ENCODE results near the gene DECR2.
A peak's percentile ranks its signal among the peaks of the same experiment; 100 is the strongest.
"Not testable (repeated sequence)": the region's sequence is repeated elsewhere in the genome, so short reads cannot be mapped to it uniquely, and the experiment has no call there.

DECR2 gene, protein sequence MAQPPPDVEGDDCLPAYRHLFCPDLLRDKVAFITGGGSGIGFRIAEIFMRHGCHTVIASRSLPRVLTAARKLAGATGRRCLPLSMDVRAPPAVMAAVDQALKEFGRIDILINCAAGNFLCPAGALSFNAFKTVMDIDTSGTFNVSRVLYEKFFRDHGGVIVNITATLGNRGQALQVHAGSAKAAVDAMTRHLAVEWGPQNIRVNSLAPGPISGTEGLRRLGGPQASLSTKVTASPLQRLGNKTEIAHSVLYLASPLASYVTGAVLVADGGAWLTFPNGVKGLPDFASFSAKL

DNA sequence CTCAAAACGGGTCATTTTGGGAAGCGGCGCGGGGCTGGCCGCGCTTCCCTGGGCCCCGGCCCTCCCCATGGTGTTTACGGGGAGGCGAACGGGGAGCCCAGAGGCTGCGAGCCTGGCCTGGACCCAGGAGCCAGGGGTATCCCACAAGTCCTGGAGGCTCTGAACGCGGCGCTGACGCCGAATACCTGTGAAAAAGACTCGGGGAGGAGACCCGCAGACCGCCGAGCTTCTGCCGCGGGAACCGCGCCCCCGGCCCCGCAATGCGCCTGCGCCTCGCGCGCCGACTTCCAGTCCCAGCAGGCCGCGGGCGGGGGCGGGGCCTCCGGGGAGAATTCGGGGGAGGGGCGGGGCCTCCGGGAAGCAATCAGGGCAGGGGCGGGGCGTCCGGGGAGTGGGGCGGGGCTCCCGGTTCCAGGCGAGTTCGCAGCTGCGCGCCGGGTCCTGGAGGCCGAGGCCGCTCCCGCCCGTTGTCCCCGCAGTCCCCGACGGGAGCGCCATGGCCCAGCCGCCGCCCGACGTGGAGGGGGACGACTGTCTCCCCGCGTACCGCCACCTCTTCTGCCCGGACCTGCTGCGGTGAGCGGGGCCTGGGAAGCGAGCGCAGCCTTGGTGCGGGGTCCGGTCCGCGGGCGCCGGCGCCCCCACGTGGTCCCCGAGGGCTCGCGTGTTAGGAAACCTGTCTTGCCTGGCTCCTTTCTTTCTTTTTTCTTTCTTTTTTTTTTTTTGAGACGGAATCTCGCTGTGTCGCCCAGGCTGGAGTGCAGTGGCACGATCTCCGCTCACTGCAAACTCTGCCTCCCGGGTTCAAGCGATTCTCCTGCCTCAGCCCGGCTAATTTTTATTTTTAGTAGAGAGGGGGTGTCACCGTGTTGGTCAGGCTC, at the start of gene DECR2:
TSS of gene DECR2 (plus strand) at position 418 of the 881 bp plus-strand sequence. CDS start at position 497, 79 bp downstream.
- DNase-seq = peak; percentile 100

DNA sequence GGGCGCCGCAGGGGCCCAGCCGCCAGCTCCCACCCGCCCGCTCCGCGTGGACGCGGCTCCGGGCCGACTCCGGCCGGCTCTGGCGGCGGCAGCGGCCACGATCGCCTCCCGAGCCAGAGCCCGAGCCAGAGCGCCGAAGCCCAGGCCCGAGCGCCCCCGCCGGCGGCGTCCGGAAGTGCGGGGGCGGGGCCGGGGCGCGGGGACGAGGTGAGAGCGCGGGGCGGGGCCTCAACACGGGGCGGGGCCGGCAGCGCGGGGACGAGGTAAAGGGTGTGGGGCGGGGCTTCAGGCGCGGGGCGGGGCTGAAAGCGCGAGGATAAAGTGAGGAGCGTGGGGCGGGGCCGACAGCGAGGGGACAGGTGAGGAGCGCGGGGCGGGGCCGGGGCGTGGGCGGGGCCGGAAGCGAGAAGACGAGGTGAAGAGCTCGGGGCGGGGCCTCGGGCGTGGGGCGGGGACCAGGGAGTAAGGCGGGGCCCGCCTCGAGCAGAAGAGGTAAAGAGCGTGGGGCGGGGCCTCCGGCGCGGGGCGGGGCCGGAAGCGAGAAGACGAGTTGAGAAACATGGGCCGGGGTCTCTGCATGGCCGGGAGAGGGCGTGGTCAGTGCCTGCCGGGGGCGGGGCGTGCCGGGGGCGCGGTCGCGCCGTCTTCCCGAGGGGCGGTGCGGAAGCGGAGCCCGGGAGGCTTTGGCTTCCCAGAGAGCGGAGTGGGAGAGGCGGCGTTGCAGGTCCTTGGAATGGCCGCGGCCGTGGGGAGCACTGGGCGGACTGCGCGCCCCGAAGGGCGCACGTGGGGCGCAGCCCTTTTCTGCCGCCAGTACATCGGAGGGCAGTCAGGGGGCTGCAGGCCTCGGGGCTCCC, 48.9 kb upstream of the DECR2 start, which contains the start of gene AXIN1:
TSS of gene AXIN1 (minus strand) at position 177 of the 857 bp plus-strand sequence. CDS start 5,698 bp downstream, outside the sequence.
- peak; percentile 100 for DNase-seq

DNA sequence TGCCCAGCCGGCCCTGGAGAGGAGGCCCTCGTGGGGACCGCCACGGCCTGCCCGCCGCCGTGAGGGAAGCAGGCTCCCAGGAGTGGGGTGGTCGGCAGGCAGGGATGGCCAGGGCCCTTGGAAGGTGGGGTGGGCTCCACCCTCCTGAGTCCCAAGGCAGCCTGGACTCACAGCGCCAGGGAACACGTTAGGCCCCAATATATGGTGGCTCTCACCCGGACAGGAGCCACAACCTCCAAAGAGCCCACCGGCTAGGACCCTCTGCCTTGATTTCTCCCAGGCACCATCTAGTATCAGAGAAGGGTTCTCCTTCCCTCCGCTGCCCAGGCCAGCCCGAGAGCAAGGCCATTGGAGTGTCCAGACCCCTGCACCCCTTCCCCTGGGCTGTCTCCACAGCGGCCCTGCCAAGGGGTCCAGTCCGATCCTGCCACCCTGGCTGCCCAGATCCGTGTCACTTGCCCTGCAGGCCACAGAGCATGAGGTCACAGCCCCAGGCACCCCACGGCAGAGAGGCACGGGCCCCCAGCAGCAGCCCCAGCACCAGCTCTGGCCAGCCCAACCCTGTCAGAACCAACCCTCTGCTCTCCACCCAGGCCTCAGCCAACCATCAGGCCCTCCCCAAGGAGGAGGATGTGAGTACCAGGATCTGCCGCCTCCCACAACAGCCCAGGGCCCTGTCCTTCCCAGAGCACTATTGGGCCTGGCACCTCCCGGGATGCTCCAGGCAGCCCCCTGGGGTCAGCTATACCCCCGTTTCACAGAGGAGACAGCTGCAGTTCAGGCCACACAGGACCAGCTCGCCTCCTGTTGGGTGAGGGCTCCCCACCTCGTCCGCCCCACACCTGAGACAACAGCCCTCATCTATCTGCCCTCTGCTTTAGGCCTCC, 48.0 kb upstream of the DECR2 start:
- DNase-seq = no peak

DNA sequence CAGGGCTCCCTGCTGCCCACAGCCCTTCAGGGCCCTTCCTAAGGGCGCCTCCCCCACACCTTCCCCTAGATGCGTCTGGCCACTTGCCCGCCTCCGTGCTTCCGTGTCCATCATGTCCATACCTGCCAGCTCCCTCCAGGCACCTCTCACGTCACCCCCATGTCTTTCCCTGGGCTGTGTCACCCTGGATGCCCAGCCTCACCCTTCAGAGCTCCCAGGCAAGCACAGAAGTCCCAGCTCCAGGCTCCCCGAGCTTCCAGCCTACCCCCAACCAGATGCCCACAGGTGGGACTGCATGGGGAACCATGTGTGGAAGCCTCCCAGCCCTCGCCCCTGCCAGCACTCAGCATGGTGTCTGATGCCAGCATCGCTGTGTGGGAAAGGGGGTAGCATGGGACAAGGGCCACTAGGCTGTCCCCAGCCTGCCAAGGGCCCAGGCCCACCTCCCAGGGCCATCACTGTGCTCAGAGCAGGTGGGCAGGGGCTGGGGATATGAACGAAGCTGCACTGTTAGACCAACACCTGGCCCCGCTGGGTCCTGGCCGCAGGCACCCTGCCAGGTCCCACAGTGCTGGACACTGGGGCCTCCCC, 47.3 kb upstream of the DECR2 start:
- no peak for DNase-seq

DNA sequence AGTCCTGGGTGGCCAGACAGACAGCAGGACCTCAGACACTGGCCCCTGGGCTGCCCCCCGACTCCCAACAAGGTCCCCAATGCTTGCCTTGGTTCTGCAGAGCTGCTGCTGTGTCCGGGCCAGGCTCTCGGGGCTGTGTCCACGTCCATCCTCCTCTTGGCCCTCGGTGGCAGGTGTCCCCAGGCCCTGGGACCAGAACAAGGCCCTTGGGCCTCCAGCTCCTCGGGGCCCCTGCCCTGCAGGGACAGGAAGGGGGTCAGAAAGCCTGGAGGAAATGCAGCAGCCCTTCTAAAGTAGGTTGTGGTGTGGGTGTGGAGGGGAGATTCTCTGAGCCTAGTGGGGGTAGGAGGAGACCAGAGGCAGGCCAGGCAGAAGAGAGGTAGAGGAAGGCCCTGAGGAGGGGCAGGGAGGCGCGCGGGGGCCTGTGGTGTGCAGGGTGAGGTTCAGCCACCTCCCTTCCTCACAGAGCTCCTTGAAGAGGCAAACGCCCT, 46.7 kb upstream of the DECR2 start:
- DNase-seq = peak; percentile 34

DNA sequence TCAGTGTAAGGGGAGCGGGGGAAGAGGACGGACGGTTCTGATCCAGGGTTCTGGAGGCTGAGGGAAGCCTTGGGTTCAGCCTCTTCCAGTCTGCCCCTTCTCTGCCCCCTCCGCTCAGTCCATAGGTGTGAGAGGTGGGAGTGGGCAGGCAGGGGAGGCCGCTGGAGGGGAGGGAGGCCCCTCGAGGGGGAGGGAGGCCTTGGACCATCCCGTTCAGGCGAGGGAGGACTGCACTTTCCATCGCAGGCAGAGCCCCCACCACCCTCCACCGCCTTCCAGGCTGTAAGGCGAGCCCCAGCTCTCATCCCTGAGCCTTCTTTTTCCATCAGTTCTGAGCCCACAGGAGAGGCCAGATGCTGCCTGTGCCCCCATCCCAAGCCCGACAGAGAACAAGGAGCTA, 44.9 kb upstream of the DECR2 start:
- DNase-seq = no peak

DNA sequence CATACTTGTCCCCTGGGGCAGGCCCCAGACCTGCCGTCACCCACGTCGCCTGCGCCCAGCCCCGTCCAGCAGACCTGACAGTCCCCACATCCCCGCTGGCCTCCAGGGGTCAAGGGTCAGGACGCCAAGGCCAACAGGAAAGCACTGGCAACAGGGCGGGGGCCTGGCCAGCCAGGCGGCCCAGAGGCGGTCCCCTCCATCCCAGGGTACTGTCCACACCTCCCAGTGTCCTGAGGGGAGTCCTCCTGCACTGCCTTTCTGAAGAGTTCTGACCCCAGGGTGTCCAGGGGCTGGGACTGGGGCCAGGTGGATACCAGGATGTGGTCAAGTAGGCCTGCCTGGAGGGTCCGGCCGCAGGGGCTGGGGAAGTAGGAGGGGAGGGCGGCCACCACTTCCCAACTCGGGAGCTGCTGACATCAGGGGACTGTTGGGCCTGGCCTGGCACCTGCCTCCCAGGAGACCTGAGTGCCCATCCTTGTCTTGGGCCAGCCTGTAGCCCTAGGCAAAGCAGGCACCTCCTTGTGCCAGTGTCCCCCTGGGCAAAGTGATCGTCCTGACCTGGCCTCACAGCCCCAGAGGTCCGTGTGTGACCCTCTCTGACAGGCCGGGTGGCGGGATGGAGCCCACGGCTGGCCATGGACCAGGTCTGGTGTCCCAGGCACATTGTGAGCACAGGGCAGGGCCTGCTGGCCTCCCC, 42.5 kb upstream of the DECR2 start:
- no peak for DNase-seq

DNA sequence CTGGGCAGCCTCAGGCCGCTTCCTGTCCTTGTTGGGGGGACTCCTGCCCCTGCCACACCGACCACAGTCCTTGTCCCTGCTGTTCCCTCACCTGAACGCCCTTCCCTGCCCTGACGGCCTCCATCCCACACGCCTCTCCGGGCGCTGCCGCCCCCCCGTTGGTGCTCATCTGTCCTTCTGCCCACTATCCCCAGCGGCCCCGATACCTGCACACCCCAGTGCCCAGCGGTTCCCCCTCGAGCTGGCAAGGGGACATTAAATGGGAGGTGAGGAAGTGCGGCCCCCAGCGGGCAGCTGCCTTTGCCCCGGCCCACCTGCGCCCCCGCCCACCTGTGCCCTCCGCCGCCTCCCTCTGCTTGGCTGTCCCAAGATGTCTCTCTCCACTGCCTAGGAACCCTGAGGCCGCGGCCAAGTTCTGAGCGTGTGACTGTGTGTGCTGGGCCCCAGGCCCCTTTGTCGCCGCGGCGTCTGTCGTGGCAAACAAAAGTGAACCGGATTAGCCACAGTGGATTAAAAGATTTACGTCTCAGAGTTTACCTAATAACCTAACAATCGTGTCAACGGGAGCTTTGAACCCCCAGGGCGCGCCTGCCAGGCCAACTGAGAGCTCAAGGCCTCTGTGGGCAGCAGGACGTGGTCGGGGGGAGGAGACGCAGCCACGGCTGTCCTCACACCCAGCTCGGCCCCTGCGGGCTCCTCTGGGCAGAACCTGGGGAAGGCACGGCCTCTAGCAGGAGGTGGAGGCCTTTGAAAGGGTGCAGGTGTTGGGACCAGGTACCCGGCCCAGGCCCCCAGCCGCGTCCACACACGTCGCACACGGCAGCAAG, 41.6 kb upstream of the DECR2 start:
- DNase-seq = no peak

DNA sequence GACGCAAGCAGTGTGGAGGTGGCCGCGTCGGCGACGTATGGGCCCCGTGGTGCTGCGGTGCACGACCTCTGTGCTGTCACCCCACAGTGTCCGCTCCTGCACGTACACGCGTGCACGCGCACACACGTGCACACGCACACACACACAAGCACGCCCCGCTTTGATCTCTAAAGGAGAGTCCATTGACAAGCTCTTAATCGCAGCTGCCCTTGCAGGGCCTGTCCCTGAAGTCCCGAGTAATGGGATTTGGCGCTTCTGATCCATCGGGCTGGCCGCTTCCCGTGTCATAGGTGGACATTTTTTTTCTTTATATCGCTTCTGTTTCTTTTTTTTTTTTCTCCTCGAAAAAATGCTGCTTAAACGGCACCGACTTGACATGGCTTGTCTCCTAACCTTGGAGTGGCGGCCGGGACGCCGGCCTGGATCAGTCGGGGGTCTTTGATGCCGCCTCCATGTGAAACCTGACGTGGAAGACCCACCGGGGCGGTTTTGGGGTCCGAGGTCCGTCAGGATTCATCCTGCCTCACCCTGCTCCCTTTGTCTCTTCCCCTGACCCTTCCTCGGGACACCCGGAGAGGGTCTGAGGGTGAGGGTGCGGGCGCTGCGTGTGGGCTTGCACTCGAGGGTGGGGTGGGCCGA, 40.9 kb upstream of the DECR2 start:
- DNase-seq = no peak

DNA sequence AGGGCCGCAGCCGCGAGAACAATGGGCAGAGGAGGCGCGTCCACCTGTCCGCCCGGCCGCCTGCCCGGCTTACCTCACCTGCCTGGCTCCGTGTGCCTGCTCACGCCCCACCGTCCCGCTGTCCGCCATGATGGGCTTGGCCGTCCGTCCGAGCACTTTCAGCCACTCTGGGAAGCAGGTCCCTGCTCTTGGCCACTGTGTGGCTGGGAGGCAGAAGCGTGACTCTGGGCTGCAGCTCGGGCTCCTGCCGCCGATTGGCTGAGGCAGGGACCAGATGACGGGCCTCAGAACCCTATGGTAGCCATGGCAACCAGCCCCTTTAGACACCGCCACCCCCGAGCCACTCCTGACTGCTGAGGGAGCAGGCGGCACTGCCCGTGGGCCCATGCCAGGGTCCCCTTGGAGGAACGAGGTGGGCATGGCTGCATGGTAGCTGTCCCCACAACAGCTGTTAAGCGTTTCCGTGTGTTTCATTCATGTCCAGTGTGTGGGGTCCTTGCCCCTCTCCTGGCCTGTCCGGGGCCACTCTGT, 40.3 kb upstream of the DECR2 start:
- DNase-seq = no peak

DNA sequence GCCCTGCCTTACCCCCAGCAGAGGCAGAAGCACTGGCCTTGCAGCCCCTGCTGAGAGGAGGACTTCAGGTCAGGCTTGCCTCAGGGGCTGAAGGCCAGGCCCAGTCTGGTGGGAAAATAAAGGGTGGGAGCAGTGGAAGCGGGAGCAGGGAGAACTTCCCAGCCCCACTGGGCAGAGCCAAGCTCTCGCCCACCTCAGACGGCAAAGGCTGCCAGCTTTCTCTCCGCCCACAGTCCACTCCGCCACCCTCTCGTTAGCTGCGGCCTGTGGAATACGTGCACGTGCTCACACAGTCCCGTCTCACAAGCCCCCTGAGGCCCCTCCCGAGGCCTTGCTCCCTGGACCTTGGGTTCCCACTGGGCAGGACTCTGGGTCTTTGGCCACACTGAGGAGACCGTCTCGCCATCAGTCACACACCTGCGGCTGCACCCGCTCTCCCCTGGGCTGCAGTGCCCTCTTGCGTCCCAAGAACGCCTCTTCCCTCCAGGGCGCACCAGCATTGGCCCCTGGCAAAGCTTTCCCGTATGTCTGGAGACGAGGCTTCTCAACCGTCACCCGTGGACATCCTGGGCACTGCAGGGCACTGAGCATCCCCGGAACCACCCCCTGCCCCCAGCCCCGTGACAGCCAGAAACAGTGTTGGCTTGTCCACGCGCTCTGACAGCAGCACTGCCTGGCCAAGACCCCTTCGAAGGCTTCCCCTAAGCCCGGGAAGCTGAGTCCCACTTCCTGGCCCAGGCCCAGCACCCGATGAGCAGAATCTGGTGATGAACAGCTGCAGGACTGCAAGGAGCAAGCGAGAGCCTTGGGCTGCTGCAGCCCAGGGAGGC, 39.6 kb upstream of the DECR2 start:
- DNase-seq = peak; percentile 62

DNA sequence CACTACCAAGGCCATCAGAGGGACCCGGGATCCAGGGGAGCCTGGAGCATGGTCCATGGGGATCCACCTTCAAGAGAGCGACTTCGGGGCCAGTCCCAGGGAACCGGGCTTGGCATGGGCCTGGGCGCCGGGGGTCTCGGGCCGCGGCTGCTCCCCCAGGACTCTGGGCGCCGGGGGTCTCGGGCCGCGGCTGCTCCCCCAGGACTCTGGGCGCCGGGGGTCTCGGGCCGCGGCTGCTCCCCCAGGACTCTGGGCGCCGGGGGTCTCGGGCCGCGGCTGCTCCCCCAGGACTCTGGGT, 39.0 kb upstream of the DECR2 start:
- DNase-seq = not testable (repeated sequence)

DNA sequence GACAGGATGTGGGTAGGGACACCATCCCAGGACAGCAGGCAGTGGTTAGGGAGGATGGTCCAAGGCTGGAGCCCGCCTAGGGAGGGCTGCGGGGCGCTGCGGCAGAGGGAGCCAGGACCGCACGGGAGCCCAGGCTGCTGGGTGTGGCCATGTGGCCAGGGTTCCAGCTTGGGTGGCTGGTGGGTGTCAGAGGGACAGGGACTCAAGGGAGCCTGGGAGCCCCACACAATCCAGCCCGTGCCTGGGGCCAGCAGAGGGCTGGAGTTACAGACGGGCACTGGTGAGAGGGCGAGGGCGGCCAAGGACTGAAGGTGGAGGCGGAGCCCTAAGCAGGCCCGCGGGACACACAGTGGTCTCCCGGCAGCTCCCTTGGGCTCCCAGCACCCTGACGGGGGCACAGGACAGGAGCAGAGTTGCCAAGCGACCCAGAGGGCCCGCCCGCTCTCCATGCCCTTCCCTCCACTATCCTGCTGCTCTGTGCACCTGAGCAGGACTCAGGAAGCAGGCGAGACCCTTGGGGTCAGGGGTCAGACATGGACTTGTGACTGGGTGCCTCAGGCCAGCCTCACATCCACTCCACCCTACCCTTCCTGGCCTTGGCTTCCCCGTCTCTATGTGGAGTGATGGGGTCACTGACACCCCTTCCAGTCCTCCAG, 38.4 kb upstream of the DECR2 start:
- DNase-seq = no peak

DNA sequence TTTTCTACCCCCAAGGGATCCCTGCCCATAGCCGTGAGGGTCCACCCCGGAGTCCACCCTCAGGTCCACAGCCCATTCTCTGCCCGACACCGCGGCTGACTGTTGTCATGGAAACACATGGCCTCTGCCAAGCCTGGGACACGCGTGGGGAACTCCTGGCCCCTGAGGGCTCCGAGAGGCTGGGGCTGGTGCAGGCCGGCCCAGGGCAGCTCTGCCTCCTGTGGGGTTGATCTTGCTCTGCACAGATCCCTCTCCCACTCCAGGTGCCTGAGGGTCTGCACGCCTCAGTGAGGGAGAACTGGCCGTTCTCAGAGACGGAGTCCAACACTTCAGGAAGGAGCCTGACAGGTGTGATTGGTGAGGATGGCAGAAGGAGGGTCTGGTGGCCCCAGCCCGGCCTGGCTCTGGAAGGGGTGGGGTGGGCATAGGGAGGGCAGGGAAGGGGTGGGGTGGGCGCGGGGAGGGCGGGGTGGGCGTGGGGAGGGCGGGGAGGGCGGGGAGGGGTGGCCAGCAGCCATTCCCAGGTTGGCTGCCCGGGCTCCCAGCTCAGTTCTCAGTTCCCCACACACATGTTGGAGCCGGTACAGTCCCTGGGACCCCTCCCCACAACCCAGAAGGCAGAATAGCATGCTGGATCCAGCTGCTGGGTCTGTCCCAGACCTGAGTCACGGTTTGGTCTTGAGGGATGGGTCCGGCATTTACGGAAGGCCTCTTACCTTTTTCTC, 37.8 kb upstream of the DECR2 start:
- no peak for DNase-seq

DNA sequence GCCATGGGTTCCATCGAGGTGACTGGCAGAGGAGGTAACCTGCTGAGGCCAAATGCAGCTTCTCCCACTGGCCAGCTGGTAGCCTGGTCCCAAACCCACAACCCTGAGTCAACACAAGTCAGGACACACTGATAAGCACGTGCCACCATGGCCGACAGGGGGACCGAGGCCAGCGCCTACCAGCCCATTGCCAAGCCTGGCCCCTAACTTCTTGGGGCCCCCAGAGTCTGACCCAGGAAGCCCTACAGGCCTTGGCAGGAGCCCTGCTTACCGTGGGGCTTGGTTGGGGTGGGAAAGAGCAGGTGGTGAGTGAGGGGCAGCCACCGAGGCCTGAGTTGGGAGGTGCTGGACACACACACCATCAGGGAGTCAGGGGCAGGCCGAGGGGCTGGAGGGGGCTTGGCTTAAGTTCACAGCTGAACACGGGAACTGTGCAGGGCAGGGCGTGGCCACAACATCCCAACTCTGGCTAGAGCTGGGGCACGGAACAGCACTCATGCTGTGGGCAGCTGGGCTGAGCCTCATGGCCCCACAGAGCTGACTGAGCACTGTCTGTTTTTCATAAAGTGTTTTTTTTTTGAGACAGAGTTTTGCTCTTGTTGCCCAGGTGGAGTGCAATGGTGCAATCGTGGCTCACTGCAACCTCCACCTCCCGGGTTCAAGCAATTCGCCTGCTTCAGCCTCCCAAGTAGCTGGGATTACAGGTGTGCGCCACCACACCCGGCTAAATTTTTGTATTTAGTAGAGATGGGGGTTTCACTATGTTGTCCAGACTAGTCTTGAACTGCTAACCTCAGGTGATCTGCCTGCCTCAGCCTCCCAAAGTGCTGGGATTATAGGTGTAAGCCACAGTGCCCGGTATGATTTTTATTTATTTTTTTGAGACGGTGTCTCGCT, 36.8 kb upstream of the DECR2 start:
- DNase-seq = no peak

DNA sequence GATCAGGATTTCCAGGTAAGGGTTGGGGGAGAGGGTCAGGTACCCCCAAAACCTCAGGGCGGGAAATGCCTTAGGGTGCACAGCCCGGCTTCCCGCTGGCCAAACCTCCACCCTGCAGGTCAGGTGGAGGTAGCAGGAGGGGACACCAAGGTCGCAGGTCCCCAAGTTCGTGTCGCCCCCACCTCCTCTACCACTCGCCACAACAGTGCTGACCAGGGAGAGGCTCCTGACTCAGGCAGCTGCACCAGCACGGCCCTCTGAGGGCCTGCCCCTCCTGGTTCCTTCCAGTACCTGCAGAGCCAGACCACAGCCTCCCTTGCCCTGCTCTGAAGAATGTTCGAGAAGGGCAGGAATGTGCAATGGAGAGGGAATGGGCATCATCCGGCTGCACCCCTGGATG, 35.2 kb upstream of the DECR2 start:
- DNase-seq = no peak
